VCaP (cell line): ENCODE results near the gene CD320.

Source experiments
- H3K27ac ChIP-seq: fragments of 450-650 bp; 2 replicates; pipeline ENCODE4 v1.5.1; 2017
- CTCF ChIP-seq: fragments of 450-650 bp; conservative IDR thresholded peaks from 2 replicates; pipeline ENCODE4 v1.5.1; 2017; ENCODE audit warnings: mild to moderate bottlenecking, moderate library complexity

CD320 gene

GRCh38 chr19:8336072-8336569, 28.0 kb upstream of the CD320 start:
- no peak for TF ChIP-seq CTCF
- no peak overlapping the region for H3K27ac ChIP-seq

DNA sequence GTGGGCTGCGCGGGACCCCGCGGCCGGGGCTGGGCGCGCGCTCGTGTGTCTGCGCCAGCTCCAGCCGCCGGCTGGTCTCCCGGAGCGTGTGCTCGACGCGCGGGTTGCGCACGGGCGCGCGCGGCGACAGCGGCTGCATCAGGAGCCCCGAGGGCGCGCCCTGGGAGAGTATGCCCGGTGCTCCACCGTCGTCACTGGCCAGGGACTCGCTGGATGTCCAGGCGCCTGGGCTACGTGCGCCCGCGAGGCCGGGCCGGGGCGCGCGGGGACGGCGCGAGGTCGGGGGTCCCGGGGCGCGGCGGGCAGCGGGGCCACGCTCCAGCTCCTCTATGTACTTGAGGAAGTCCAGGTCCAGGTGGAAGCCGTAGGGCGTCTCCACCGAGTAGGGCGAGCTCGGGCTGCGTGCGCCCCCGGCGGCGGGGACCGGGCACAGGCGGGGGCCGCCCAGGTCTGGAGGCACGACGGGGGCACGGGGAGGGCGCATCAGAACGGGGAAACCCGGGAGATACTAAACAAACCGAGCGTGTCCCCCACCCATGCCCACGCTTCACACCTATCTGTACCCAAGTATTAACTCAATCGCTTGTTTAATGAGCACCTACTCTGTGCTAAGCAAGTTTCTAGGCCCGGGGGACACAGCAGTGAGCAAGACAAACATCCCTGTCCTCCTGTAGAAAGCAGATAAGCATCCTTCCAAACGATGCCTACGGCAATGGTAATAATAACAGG, 27.3 kb upstream of the CD320 start:
- TF ChIP-seq CTCF, result no peak
- no peak overlapping the region for H3K27ac ChIP-seq

DNA sequence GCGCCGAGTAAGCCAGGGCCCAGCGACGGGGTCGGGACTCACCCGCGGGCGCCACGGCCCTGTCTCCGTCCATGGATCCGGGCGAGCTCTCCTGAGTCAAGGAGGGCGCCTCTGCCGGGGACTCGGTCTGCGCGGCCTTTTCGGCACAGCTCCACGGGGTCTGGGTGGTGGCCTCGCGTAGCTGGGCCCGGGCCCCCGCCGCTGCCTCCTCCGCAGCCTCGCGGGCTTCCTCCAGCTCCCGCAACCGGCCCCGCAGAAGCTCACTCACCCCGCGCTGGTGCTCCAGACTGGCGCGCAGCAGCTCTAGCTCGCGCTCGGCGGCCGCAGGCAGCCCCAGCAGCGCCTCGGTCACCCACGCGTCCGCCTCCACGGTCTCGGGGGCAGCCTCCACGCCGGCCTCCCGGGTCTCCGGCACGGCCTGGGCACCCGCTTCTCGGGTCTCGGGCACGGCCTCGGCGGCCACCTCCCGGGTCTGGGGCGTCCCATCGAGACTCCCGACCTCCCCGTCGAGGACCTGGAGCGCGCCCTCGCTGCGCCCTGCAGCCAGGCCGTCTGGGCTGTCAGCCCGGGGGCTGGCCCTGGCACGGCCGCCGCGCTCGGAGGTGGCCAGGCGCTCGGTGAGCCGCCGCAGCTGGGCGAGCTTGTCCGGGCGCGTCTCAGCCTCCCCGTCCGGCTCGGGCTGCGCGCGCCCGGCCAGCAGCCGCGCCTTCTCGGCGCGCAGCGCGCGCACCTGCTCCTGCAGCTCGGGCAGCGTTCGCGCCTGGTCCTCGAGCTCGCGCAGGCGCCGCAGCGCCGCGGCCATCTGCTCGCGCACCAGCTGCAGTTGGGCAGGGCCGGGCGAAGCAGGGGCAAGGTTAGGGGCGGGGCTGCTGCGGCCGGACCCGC, 26.5 kb upstream of the CD320 start:
- no peak overlapping the region for H3K27ac ChIP-seq
- 0 out of 2 replicates have a peak, but pooled peaks have one; percentile 8 for TF ChIP-seq CTCF

GRCh38 chr19:8333767-8334457, 25.8 kb upstream of the CD320 start:
- no peak for TF ChIP-seq CTCF
- H3K27ac ChIP-seq, result no peak overlapping the region

DNA sequence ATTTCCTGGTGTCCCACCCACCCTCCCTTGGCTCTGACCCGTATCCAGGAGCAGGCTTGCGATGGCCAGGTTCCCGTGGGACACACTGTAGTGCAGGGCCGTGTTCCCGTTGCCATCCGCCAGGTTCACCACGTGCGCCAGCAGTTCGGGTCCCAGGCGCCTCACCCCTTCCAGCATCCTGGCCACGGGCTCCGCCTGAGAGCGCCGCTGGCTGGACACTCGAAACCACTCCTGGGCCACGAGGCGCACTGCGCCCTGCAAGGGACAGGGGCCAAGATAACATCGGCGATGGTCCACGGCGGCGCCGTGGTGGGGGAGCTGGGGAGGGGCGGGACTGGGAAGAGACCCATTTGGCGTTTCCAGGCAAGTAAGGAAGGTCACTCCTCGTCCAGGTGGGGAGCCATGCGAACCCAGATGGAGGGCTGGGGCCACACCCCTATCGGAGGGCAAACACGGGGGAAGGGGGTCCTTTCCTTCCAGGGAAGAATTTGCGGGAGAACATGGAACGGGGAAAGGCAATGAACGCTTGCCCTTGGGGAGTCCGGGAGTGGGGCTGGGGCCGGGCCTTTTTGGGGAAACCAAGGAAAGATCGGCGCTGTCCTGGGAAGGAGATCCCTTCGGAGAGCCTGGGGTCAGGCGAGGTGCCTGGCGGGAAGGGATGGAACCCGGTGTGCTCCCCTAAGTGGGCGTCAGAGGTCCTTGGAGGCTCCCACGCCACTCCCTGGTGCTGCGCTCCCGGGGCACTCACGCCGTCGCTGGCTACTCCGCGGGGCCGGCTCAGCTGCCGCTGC, 25.0 kb upstream of the CD320 start:
- H3K27ac ChIP-seq, result no peak overlapping the region
- TF ChIP-seq CTCF, result no peak

- no peak for TF ChIP-seq CTCF
- H3K27ac ChIP-seq, result no peak overlapping the region
These were observed 23.2 kb upstream of the CD320 start for GRCh38 chr19:8331263-8331845.
